NCI-H146 treated with DMSO at 0.1 percent for 48 hours (cell line): ENCODE measurements around the gene LCE1F.

Source experiments
- DNase-seq: peaks from one replicate; lab custom pipeline; 2025; ENCODE audit not compliant: unreplicated experiment; lab: John Stamatoyannopoulos, UW

LCE1F gene

GRCh38 chr1:152774875-152775274, at the start of gene LCE1F:
TSS of gene LCE1F (plus strand) at chr1:152775140. CDS start at chr1:152776372, 1,232 bp downstream.
- DNase-seq: no peak

DNA sequence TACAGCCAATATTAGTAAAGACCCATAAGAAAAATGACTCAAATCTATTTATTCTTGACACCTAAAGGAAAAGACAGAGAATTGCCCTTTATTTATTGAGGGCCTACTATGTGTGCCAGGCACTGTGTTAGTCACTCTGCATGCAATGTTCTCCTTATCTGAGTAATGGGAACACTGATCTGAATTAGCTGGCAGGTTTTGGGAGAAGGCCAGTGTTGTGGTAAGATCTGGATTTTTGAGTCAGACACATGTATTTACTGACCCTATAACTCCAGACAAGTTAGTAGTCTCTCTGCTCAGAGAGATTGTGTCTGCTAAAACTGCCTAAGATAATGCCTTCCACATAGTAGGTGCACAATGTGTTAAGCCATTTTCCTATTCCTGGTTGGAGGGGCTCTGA, 49.7 kb upstream of the LCE1F start:
- no peak for DNase-seq

DNA sequence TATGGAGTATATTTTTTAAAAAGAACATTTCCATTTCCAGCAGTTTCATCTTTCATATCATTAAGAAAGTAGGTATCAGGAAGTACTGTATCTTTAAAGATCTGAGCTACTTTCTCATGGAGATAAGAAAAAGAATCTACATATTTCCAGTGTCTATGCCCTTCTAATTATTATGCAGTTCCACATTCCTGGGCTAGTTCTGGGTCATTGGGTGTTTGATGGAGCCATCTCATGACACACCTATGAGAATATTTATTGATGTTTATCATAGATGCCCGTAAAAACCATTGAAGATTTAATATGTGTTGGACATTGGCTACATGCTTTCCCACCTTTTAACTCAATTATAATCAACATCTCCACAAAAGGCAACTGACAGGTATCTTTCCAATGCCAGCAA, 46.0 kb upstream of the LCE1F start:
- no peak for DNase-seq

DNA sequence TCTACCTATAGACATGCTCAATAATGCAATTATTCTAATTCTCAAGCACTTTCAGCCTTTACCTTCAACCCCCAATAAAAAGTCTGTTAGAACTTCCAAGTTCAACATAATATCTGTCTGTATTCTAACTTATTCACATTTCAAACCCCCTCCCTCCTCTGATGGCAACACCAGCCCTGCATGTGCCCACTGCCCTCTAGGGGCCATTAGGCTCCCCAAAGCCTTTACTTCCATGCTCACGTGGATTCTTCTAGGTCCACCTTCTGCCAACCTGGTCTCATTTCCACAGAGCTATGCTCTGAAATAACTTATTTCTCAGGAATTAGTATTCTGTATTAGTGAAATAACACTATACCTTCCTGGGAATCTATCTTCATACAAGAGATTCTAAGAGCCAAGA, 39.3 kb upstream of the LCE1F start:
- DNase-seq: no peak

- DNase-seq: no peak
These were observed 36.9 kb upstream of the LCE1F start for GRCh38 chr1:152737997-152738396.

DNA sequence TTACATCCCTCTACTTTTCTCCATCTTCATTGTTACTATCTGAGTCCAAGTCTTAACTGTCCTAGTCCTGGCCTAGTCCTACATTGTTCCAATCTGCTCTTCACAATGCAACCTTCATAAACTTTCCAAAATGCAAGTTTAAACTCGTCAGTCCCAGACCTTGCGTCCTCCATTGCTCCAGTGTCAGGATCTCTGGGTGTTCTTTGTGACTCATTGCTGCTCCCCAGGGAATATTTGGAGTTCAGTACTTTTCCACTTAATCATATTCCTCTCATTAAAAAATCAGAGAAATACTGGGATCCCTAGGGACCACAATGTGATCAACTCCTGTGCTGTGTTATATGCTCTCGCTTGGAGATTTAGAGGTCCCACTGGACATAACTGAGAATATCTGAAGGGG, 35.1 kb upstream of the LCE1F start:
- no peak for DNase-seq

DNA sequence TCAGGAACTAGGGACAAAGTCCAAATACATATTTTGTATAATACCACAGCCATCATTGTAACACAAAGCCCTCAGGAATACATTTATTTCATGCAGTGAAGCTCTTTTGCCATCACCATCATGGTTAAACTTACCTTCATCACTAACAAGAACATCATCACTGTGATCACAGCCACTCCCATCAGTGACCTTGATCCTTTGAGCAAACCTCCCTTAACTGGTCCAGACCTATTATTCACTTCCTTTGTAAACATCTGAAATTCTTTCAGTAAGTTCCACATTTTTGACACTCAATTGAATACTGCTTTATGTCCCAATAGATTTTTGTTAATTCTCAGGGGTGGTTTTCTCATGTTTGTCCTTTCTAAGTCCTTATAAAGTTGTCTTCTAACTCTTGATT, 33.3 kb upstream of the LCE1F start:
- no peak for DNase-seq

- DNase-seq: no peak
These were observed 31.4 kb upstream of the LCE1F start for GRCh38 chr1:152743371-152744145.

- DNase-seq: no peak
These were observed 29.6 kb upstream of the LCE1F start for GRCh38 chr1:152745289-152745704.

GRCh38 chr1:152745765-152746444, 29.0 kb upstream of the LCE1F start:
- DNase-seq: no peak

GRCh38 chr1:152747831-152748230, 27.1 kb upstream of the LCE1F start:
- DNase-seq: no peak

- DNase-seq: no peak
These were observed 22.7 kb upstream of the LCE1F start for GRCh38 chr1:152752225-152752624.

GRCh38 chr1:152753586-152753985, 21.4 kb upstream of the LCE1F start:
- DNase-seq: no peak

DNA sequence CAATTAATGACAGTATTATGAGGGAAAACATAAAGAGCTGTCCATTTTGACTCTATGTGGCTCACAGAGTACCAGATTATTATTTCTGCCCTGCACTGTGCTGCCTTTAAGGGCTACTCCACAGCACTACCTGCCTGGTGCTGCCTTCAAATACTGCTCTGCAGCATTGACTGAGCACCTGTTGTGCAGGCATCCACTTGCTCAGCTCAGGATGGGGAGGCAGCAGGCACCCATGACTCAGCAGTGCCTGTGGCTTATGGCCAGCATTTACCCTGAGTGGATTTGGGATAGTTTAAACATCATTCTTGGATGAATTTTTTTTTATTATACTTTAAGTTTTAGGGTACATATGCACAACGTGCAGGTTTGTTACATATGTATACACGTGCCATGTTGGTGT, 18.1 kb upstream of the LCE1F start:
- DNase-seq: no peak

DNA sequence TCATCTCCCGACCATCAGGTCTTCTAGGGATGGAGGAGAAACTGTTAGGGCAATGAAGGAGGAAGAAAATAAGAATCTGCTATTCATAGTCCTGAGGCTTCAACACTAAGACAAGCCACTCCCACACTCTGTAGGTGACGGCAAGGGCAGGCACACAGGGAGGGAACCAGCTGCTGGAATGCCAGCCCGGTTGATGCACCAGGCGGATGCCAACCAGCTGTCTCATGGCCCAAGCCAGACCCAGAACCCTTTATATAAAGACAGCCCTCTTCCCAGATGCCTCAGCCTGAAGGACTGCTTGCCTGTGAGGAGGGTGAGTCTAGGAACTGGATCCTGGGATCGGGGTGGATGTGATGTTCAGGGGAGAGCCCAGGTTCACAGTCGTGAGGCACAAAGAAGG, 17.2 kb upstream of the LCE1F start, which contains the start of gene KPRP:
KPRP (plus strand) TSS at position 279 of the 400 bp plus-strand sequence. CDS start 1,564 bp downstream, outside the sequence.
- no peak for DNase-seq

DNA sequence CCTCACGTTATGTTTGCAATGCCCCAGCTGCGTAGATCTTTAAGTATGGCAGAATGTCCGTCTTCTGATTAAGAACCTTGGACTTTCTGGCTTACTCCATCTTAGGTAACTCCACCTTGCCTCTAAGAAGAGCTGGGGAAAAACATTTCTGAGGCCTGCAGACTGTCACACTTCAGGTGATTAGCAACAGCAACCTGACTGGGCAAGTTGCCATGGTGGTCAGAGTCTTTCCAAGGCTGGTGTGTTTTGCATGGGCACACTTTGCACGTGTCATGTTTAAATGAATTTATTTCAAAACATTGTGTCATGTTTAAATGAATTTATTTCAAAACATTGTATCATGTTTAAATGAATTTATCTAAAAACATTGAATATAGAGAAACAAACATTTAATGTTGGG, 16.3 kb upstream of the LCE1F start:
- DNase-seq: no peak

- no peak for DNase-seq
These were observed 15.3 kb upstream of the LCE1F start for GRCh38 chr1:152759453-152760173.

- DNase-seq: no peak
These were observed 14.3 kb upstream of the LCE1F start for GRCh38 chr1:152760551-152761190.

GRCh38 chr1:152761609-152762213, 13.2 kb upstream of the LCE1F start:
- no peak for DNase-seq

GRCh38 chr1:152768847-152769533, 6.0 kb upstream of the LCE1F start:
- DNase-seq: no peak
